GM23338 (cell line): ENCODE measurements around the gene PKD1. TPM values are rescaled to one million over a fixed set of nuclear protein-coding genes. Genes with fewer than 3 reads are reported as not detected.

Experiments used
- ATAC-seq: fragments of 200-7000 bp; cut with Tn5 transposase; 3 replicates; pipeline ENCODE4 v1.9.1; 2020
- DNase-seq: peaks from one replicate; pipeline ENCODE4 v3.0.0-alpha.2; 2015; ENCODE audit warnings: low spot score
- H2AFZ ChIP-seq: fragments of 200-600 bp; sonication (generic); 2 replicates; pipeline ENCODE4 v1.8.0; 2016; ENCODE audit warnings: antibody characterized with exemption, mild to moderate bottlenecking, moderate library complexity
- H3F3A ChIP-seq: fragments of 200-600 bp; sonication (generic); replicated peaks from 2 replicates; pipeline ENCODE4 v1.8.0; 2017; ENCODE audit warnings: antibody characterized with exemption, mixed run types, low read depth
- H3K27ac ChIP-seq: fragments of 200-600 bp; sonication (generic); 2 replicates; pipeline ENCODE4 v1.6.1; 2016; ENCODE audit warnings: low read depth
- H3K27me3 ChIP-seq: fragments of 200-600 bp; sonication (generic); 2 replicates; pipeline ENCODE4 v1.8.0; 2016; ENCODE audit warnings: mild to moderate bottlenecking, mixed run types, moderate library complexity; ENCODE audit not compliant: insufficient read depth
- H3K36me3 ChIP-seq: fragments of 200-600 bp; sonication (generic); 2 replicates; pipeline ENCODE4 v1.8.0; 2016; ENCODE audit warnings: mild to moderate bottlenecking; ENCODE audit not compliant: insufficient read depth
- H3K4me1 ChIP-seq: fragments of 200-600 bp; sonication (generic); 2 replicates; pipeline ENCODE4 v1.8.0; 2016; ENCODE audit warnings: mild to moderate bottlenecking, moderate library complexity; ENCODE audit not compliant: insufficient read depth
- H3K4me2 ChIP-seq: fragments of 200-600 bp; sonication (generic); 2 replicates; pipeline ENCODE4 v1.7.1; 2017; ENCODE audit warnings: mixed run types
- H3K4me3 ChIP-seq: fragments of 200-600 bp; sonication (generic); 2 replicates; pipeline ENCODE4 v1.6.1; 2016; ENCODE audit warnings: mixed run types
- H3K79me2 ChIP-seq: fragments of 200-600 bp; sonication (generic); replicated peaks from 2 replicates; pipeline ENCODE4 v1.8.0; 2017; ENCODE audit warnings: mild to moderate bottlenecking; ENCODE audit not compliant: insufficient read depth
- H3K9me2 ChIP-seq: fragments of 200-600 bp; sonication (generic); 2 replicates; pipeline ENCODE4 v1.8.0; 2017; ENCODE audit not compliant: insufficient read depth
- H4K20me1 ChIP-seq: fragments of 200-600 bp; sonication (generic); replicated peaks from 2 replicates; pipeline ENCODE4 v1.8.0; 2017; ENCODE audit warnings: mild to moderate bottlenecking; ENCODE audit not compliant: insufficient read depth
- H3K27ac Mint-ChIP-seq: 2 replicates; pipeline ENCODE4 v1.8.0; 2020; ENCODE audit warnings: inconsistent platforms, mild to moderate bottlenecking, moderate library complexity, mixed read lengths
- H3K27me3 Mint-ChIP-seq: 3 replicates; pipeline ENCODE4 v1.8.0; 2022; ENCODE audit warnings: low read depth, mild to moderate bottlenecking, moderate library complexity, mixed read lengths, inconsistent platforms; ENCODE audit not compliant: insufficient read depth, poor library complexity
- H3K36me3 Mint-ChIP-seq: 3 replicates; pipeline ENCODE4 v1.8.0; 2021; ENCODE audit warnings: low read depth, mild to moderate bottlenecking, inconsistent platforms, moderate library complexity, mixed read lengths
- H3K4me1 Mint-ChIP-seq: 3 replicates; pipeline ENCODE4 v1.8.0; 2020; ENCODE audit warnings: mild to moderate bottlenecking, inconsistent platforms, mixed read lengths
- H3K4me3 Mint-ChIP-seq: 3 replicates; pipeline ENCODE4 v1.8.0; 2021; ENCODE audit warnings: moderate library complexity, mild to moderate bottlenecking, inconsistent platforms, mixed read lengths
- H3K9me3 Mint-ChIP-seq: 3 replicates; pipeline ENCODE4 v1.8.0; 2020; ENCODE audit warnings: moderate library complexity, mild to moderate bottlenecking, inconsistent platforms, mixed read lengths
- CREB1 ChIP-seq: fragments of 250-450 bp; sonication (Bioruptor Pico); IDR thresholded peaks from 2 replicates; pipeline ENCODE4 v1.5.0; 2020; ENCODE audit warnings: low read depth, mild to moderate bottlenecking, moderate library complexity
- EZH2 ChIP-seq: fragments of 200-600 bp; sonication (generic); IDR thresholded peaks from one replicate; pipeline ENCODE4 v1.8.0; 2017; ENCODE audit warnings: antibody characterized with exemption, mild to moderate bottlenecking, low read depth; ENCODE audit not compliant: unreplicated experiment
- EZH2phosphoT487 ChIP-seq: fragments of 200-600 bp; sonication (generic); IDR thresholded peaks from one replicate; pipeline ENCODE4 v1.8.1; 2018; ENCODE audit warnings: antibody characterized with exemption; ENCODE audit not compliant: unreplicated experiment
- JUNB ChIP-seq: IDR thresholded peaks from one replicate; pipeline ENCODE4 v1.6.1; 2016; ENCODE audit warnings: antibody characterized with exemption; ENCODE audit not compliant: unreplicated experiment
- NANOG ChIP-seq: IDR thresholded peaks from 2 replicates; pipeline ENCODE4 v1.6.1; 2016; ENCODE audit warnings: antibody characterized with exemption, borderline replicate concordance
- POLR2AphosphoS5 ChIP-seq: IDR thresholded peaks from 2 replicates; pipeline ENCODE4 v1.6.1; 2016; ENCODE audit warnings: antibody characterized with exemption, low read depth
- STAT1 ChIP-seq: IDR thresholded peaks from one replicate; pipeline ENCODE4 v1.6.1; 2016; ENCODE audit warnings: antibody characterized with exemption; ENCODE audit not compliant: unreplicated experiment
- ZNF114 ChIP-seq: fragments of 250-450 bp; sonication (Bioruptor Pico); IDR thresholded peaks from 2 replicates; pipeline ENCODE4 v1.5.0; 2020; ENCODE audit warnings: mild to moderate bottlenecking, moderate library complexity
- ZNF331 ChIP-seq: fragments of 250-450 bp; sonication (Bioruptor Pico); IDR thresholded peaks from 2 replicates; pipeline ENCODE4 v1.5.0; 2020; ENCODE audit warnings: low read depth, mild to moderate bottlenecking, moderate library complexity
- polyA plus RNA-seq: library from polyadenylated mRNA; unstranded; fragments of >200 nt; fragmentation: Nextera tagmentation; extraction: Ambion mirVana; gene quantifications from 2 replicates; pipeline ENCODE4 v1.2.1, GENCODE V29; 2016
- total RNA-seq: library from RNA; depleted of rRNA; stranded (reverse); fragments of >200 nt; shearing (Covaris generic); gene quantifications from 2 replicates; pipeline ENCODE4 v1.2.3, GENCODE V29; 2014
- TF ChIP-seq, protein P1 (sequence below), 2 experiments: fragments of 200-600 bp in 1 of 2; sonication (generic) in 1 of 2; conservative IDR thresholded peaks; 2 replicates each; pipeline versions ENCODE4 v1.5.1 to v1.6.1; 2016 to 2017; ENCODE audit warnings: antibody characterized with exemption in 2 of 2, low read depth in 2 of 2, mild to moderate bottlenecking in 2 of 2, moderate library complexity in 1 of 2
- TF ChIP-seq, protein P2 (sequence below): IDR thresholded peaks from one replicate; pipeline ENCODE4 v1.6.1; 2018; ENCODE audit warnings: antibody characterized with exemption; ENCODE audit not compliant: unreplicated experiment
- TF ChIP-seq, protein P3 (sequence below): IDR thresholded peaks from 2 replicates; pipeline ENCODE4 v1.6.1; 2016; ENCODE audit warnings: antibody characterized with exemption
- TF ChIP-seq, protein P4 (sequence below): fragments of 250-450 bp; sonication (Bioruptor Pico); IDR thresholded peaks from 2 replicates; pipeline ENCODE4 v1.5.0; 2020; ENCODE audit warnings: mild to moderate bottlenecking, moderate library complexity

Gene PKD1
- total and polyA plus RNA-seq, 2 experiments from 2014 or later, result 21.1 to 107 TPM

DNA sequence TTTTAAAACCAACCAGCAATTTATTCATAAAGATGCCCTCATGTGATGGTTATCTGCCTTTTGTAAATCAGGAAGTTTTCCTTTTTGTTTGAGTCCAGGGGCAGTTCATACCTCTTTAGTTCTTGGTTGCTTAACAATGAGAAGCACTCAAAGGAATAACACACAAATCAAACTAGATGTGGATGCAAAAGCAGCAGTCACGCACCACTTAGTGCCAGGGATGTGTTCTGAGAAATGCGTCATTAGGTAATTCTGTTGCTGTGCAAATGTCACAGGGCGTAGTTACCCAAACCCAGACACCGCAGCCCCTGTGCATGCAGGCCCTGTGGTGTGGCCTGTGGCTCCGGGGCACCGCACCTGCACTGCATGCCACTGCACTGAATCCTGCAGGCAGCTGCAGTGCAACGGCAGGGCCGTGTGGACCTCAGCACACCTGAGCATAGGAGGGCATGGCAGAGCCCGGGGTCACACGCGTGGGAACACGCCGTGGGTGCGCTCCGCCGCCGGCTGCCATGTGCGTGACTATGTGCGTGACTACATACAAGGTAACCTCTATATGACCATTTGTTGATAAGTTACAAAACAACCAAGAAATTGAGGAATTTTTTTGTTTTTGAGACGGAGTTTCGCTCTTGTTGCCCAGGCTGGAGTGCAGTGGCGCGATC lies 39.6 kb downstream of the PKD1 start:
- Mint-ChIP-seq H3K4me3 (no peak overlapping the region), H3K36me3 (peaks cover 6% of the 10 kb centered on the region; the same call in 2 of the 3 replicates), H3K4me1 (no peaks in the 10 kb centered on the region), H3K27ac (no peak overlapping the region), H3K27me3 (peaks cover 14% of the 10 kb centered on the region), H3K9me3 (no peaks in the 10 kb centered on the region)
- Histone ChIP-seq H3F3A (0 out of 2 replicates have a peak, but pooled peaks cover 6% of the 10 kb centered on the region), H3K4me2 (no peak overlapping the region), H3K27ac (no peak overlapping the region), H3K27me3 (no peaks in the 10 kb centered on the region), H2AFZ (no peak overlapping the region), H4K20me1 (no peaks in the 10 kb centered on the region; the same call in 1 of the 2 replicates), H3K79me2 (no peaks in the 10 kb centered on the region), H3K4me3 (no peak overlapping the region), H3K9me2 (no peaks in the 10 kb centered on the region), H3K4me1 (peaks cover 4% of the 10 kb centered on the region; the same call in 1 of the 2 replicates), H3K36me3 (no peaks in the 10 kb centered on the region)
- no peak for TF ChIP-seq CREB1
- no peak for TF ChIP-seq EZH2
- no peak for TF ChIP-seq JUNB
- no peak for TF ChIP-seq ZNF331
- TF ChIP-seq, protein P1, sequence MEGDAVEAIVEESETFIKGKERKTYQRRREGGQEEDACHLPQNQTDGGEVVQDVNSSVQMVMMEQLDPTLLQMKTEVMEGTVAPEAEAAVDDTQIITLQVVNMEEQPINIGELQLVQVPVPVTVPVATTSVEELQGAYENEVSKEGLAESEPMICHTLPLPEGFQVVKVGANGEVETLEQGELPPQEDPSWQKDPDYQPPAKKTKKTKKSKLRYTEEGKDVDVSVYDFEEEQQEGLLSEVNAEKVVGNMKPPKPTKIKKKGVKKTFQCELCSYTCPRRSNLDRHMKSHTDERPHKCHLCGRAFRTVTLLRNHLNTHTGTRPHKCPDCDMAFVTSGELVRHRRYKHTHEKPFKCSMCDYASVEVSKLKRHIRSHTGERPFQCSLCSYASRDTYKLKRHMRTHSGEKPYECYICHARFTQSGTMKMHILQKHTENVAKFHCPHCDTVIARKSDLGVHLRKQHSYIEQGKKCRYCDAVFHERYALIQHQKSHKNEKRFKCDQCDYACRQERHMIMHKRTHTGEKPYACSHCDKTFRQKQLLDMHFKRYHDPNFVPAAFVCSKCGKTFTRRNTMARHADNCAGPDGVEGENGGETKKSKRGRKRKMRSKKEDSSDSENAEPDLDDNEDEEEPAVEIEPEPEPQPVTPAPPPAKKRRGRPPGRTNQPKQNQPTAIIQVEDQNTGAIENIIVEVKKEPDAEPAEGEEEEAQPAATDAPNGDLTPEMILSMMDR (conservative IDR thresholded peaks at IDR 0.05; ENCODE audit: low read depth in 2 of 2), result no peak
- TF ChIP-seq, protein P2, sequence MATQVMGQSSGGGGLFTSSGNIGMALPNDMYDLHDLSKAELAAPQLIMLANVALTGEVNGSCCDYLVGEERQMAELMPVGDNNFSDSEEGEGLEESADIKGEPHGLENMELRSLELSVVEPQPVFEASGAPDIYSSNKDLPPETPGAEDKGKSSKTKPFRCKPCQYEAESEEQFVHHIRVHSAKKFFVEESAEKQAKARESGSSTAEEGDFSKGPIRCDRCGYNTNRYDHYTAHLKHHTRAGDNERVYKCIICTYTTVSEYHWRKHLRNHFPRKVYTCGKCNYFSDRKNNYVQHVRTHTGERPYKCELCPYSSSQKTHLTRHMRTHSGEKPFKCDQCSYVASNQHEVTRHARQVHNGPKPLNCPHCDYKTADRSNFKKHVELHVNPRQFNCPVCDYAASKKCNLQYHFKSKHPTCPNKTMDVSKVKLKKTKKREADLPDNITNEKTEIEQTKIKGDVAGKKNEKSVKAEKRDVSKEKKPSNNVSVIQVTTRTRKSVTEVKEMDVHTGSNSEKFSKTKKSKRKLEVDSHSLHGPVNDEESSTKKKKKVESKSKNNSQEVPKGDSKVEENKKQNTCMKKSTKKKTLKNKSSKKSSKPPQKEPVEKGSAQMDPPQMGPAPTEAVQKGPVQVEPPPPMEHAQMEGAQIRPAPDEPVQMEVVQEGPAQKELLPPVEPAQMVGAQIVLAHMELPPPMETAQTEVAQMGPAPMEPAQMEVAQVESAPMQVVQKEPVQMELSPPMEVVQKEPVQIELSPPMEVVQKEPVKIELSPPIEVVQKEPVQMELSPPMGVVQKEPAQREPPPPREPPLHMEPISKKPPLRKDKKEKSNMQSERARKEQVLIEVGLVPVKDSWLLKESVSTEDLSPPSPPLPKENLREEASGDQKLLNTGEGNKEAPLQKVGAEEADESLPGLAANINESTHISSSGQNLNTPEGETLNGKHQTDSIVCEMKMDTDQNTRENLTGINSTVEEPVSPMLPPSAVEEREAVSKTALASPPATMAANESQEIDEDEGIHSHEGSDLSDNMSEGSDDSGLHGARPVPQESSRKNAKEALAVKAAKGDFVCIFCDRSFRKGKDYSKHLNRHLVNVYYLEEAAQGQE, result no peak
- no peak for TF ChIP-seq NANOG
- TF ChIP-seq POLR2AphosphoS5, result no peak
- TF ChIP-seq, protein P3, sequence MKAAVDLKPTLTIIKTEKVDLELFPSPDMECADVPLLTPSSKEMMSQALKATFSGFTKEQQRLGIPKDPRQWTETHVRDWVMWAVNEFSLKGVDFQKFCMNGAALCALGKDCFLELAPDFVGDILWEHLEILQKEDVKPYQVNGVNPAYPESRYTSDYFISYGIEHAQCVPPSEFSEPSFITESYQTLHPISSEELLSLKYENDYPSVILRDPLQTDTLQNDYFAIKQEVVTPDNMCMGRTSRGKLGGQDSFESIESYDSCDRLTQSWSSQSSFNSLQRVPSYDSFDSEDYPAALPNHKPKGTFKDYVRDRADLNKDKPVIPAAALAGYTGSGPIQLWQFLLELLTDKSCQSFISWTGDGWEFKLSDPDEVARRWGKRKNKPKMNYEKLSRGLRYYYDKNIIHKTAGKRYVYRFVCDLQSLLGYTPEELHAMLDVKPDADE, result no peak
- no peak for TF ChIP-seq ZNF114 (CRISPR knock-in tag)
- TF ChIP-seq STAT1, result no peak
- TF ChIP-seq, protein P4, sequence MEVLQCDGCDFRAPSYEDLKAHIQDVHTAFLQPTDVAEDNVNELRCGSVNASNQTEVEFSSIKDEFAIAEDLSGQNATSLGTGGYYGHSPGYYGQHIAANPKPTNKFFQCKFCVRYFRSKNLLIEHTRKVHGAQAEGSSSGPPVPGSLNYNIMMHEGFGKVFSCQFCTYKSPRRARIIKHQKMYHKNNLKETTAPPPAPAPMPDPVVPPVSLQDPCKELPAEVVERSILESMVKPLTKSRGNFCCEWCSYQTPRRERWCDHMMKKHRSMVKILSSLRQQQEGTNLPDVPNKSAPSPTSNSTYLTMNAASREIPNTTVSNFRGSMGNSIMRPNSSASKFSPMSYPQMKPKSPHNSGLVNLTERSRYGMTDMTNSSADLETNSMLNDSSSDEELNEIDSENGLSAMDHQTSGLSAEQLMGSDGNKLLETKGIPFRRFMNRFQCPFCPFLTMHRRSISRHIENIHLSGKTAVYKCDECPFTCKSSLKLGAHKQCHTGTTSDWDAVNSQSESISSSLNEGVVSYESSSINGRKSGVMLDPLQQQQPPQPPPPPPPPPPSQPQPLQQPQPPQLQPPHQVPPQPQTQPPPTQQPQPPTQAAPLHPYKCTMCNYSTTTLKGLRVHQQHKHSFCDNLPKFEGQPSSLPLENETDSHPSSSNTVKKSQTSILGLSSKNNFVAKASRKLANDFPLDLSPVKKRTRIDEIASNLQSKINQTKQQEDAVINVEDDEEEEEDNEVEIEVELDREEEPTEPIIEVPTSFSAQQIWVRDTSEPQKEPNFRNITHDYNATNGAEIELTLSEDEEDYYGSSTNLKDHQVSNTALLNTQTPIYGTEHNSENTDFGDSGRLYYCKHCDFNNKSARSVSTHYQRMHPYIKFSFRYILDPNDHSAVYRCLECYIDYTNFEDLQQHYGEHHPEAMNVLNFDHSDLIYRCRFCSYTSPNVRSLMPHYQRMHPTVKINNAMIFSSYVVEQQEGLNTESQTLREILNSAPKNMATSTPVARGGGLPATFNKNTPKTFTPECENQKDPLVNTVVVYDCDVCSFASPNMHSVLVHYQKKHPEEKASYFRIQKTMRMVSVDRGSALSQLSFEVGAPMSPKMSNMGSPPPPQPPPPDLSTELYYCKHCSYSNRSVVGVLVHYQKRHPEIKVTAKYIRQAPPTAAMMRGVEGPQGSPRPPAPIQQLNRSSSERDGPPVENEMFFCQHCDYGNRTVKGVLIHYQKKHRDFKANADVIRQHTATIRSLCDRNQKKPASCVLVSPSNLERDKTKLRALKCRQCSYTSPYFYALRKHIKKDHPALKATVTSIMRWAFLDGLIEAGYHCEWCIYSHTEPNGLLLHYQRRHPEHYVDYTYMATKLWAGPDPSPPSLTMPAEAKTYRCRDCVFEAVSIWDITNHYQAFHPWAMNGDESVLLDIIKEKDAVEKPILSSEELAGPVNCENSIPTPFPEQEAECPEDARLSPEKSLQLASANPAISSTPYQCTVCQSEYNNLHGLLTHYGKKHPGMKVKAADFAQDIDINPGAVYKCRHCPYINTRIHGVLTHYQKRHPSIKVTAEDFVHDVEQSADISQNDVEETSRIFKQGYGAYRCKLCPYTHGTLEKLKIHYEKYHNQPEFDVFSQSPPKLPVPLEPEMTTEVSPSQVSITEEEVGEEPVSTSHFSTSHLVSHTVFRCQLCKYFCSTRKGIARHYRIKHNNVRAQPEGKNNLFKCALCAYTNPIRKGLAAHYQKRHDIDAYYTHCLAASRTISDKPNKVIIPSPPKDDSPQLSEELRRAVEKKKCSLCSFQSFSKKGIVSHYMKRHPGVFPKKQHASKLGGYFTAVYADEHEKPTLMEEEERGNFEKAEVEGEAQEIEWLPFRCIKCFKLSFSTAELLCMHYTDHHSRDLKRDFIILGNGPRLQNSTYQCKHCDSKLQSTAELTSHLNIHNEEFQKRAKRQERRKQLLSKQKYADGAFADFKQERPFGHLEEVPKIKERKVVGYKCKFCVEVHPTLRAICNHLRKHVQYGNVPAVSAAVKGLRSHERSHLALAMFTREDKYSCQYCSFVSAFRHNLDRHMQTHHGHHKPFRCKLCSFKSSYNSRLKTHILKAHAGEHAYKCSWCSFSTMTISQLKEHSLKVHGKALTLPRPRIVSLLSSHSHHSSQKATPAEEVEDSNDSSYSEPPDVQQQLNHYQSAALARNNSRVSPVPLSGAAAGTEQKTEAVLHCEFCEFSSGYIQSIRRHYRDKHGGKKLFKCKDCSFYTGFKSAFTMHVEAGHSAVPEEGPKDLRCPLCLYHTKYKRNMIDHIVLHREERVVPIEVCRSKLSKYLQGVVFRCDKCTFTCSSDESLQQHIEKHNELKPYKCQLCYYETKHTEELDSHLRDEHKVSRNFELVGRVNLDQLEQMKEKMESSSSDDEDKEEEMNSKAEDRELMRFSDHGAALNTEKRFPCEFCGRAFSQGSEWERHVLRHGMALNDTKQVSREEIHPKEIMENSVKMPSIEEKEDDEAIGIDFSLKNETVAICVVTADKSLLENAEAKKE (CRISPR knock-in tag), result no peak
- no peak for TF ChIP-seq EZH2phosphoT487
- ATAC-seq (no peak), DNase-seq (no peak)
